Caco-2 (cell line): Measurements from ENCODE around the gene SPATC1L. TPM values are rescaled to one million over a fixed set of nuclear protein-coding genes. Genes with fewer than 3 reads are reported as not detected.

ENCODE experiments used
- BruUV-seq: library from RNA; stranded (reverse); fragments of 400-500 nt; replicated peaks from 2 replicates; lab custom pipeline; 2021; lab: Mats Ljungman, UMichigan
- CTCF ChIA-PET: fragments of 300-600 bp; sonication (Branson Sonifier 250); formaldehyde crosslinking; loops from one replicate; lab custom pipeline; 2022; ENCODE audit warnings: antibody characterized with exemption; lab: Charles Lee
- POLR2A ChIA-PET: fragments of 300-600 bp; sonication (Branson Sonifier 250); formaldehyde crosslinking; loops from one replicate; lab custom pipeline; 2022; ENCODE audit warnings: antibody characterized with exemption; lab: Charles Lee
- DNase-seq, 2 experiments: peaks; one replicate each; pipeline versions ENCODE4 v3.0.0 to v3.0.0-alpha.2; 2020 to 2022
- H3K27me3 ChIP-seq: replicated peaks from 2 replicates; pipeline ENCODE4 v1.6.0; 2011; ENCODE audit warnings: low read length; ENCODE audit not compliant: control insufficient read depth, insufficient read depth
- H3K36me3 ChIP-seq: 2 replicates; pipeline ENCODE4 v1.5.1; 2011; ENCODE audit warnings: low read length; ENCODE audit not compliant: control insufficient read depth, insufficient read depth
- H3K4me1 ChIP-seq: fragments of 250-450 bp; sonication (Bioruptor Pico); 2 replicates; pipeline ENCODE4 v1.5.1; 2020; ENCODE audit warnings: mild to moderate bottlenecking
- H3K4me3 ChIP-seq: 2 replicates; pipeline ENCODE4 v1.5.1; 2011; ENCODE audit warnings: low read depth, mild to moderate bottlenecking, control low read depth, low read length
- H3K9me3 ChIP-seq: fragments of 250-450 bp; sonication (Bioruptor Pico); 2 replicates; pipeline ENCODE4 v1.5.1; 2020; ENCODE audit warnings: mild to moderate bottlenecking, moderate library complexity
- H3K27ac Mint-ChIP-seq: one replicate; pipeline ENCODE4 v1.8.0; 2022; ENCODE audit warnings: mixed read lengths; ENCODE audit not compliant: unreplicated experiment
- H3K27me3 Mint-ChIP-seq: one replicate; pipeline ENCODE4 v1.8.0; 2022; ENCODE audit warnings: mixed read lengths; ENCODE audit not compliant: insufficient read depth, unreplicated experiment
- H3K36me3 Mint-ChIP-seq: one replicate; pipeline ENCODE4 v1.8.0; 2022; ENCODE audit warnings: mild to moderate bottlenecking, mixed read lengths; ENCODE audit not compliant: insufficient read depth, unreplicated experiment
- H3K4me1 Mint-ChIP-seq: one replicate; pipeline ENCODE4 v1.8.0; 2022; ENCODE audit warnings: low read depth, mixed read lengths; ENCODE audit not compliant: unreplicated experiment
- H3K4me3 Mint-ChIP-seq: one replicate; pipeline ENCODE4 v1.8.0; 2022; ENCODE audit warnings: mild to moderate bottlenecking, moderate library complexity, mixed read lengths; ENCODE audit not compliant: unreplicated experiment
- H3K9me3 Mint-ChIP-seq: one replicate; pipeline ENCODE4 v1.8.0; 2022; ENCODE audit warnings: mixed read lengths; ENCODE audit not compliant: unreplicated experiment
- intact Hi-C: fragments of 100-400 bp; cut with micrococcal nuclease; formaldehyde crosslinking; loops from one replicate; pipeline ENCODE4 v1.10.0; 2022; ENCODE audit not compliant: unreplicated experiment
- total RNA-seq: library from RNA; stranded (reverse); gene quantifications from 2 replicates; pipeline ENCODE4 v1.2.3, GENCODE V29; 2022
- TF ChIP-seq, protein P1 (sequence below), 2 experiments: fragments of 200-600 bp in 1 of 2; IDR thresholded peaks; 1 replicate in 1 of 2; 2 replicates in 1 of 2; pipeline versions ENCODE4 v1.5.1 to v1.8.0; 2011 to 2022; ENCODE audit warnings: antibody characterized with exemption in 1 of 2, control low read depth in 1 of 2, inconsistent platforms in 1 of 2, low read depth in 1 of 2, low read length in 1 of 2, mild to moderate bottlenecking in 1 of 2, moderate library complexity in 1 of 2; ENCODE audit not compliant: insufficient read depth in 1 of 2, severe bottlenecking in 1 of 2, unreplicated experiment in 1 of 2

The SPATC1L gene
- total RNA-seq, 1 experiment from 2014 or later = 3.1 TPM

DNA sequence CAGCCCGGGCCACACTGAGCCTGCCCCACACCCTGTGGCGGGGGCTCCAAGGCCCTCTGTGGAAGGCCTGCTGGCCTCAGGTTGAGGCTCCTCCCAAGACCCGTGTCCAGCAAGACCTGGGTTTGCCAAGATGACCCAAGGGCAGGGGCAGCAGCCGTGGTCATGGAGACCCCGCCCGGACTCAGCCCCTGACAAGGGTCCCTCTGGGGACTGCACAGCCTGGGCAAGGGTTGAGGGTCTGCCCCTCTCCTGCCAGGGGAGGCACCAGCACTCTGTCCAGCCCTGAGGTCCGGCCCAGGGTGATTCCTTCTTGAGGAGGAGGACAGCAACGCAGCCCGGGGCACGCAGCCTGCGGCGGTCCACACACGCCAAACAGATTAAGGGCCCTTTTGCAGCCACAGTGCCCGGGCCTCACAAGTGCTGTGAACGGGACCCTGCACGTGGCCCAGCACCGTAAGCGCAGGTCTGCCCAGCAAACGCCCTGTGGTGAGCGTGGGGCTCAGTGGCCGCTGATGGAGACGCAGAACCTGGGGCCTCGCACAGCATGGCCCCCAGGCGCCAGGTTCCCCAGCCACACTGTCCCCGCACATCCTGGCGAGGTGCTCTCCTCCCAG is 3.4 kb downstream of the SPATC1L start:
- no peak for DNase-seq
- H3K4me3 Mint-ChIP-seq = no peak overlapping the region
- H3K27ac Mint-ChIP-seq = no peak overlapping the region
- peaks cover 3% of the 10 kb centered on the region for H3K27me3 Mint-ChIP-seq
- H3K4me1 Mint-ChIP-seq = peaks cover 5% of the 10 kb centered on the region
- intact Hi-C loops = no loop called here
- Histone ChIP-seq H3K9me3 (peaks cover 3% of the 10 kb centered on the region; the same call in 1 of the 2 replicates), H3K36me3 (no peaks in the 10 kb centered on the region), H3K4me3 (no peak overlapping the region), H3K4me1 (no peaks in the 10 kb centered on the region), H3K27me3 (no peaks in the 10 kb centered on the region)
- BruUV-seq = no TSS peak
- ChIA-PET POLR2A (no interaction called here), CTCF (no interaction called here)
- no peaks in the 10 kb centered on the region for H3K36me3 Mint-ChIP-seq
- TF ChIP-seq, protein P1, sequence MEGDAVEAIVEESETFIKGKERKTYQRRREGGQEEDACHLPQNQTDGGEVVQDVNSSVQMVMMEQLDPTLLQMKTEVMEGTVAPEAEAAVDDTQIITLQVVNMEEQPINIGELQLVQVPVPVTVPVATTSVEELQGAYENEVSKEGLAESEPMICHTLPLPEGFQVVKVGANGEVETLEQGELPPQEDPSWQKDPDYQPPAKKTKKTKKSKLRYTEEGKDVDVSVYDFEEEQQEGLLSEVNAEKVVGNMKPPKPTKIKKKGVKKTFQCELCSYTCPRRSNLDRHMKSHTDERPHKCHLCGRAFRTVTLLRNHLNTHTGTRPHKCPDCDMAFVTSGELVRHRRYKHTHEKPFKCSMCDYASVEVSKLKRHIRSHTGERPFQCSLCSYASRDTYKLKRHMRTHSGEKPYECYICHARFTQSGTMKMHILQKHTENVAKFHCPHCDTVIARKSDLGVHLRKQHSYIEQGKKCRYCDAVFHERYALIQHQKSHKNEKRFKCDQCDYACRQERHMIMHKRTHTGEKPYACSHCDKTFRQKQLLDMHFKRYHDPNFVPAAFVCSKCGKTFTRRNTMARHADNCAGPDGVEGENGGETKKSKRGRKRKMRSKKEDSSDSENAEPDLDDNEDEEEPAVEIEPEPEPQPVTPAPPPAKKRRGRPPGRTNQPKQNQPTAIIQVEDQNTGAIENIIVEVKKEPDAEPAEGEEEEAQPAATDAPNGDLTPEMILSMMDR (IDR thresholded peaks at IDR 0.05; ENCODE audit: insufficient read depth in 1 of 2, low read depth in 1 of 2, low read length in 1 of 2, severe bottlenecking in 1 of 2, unreplicated experiment in 1 of 2) = no peak
- peaks cover 18% of the 10 kb centered on the region for H3K9me3 Mint-ChIP-seq

DNA sequence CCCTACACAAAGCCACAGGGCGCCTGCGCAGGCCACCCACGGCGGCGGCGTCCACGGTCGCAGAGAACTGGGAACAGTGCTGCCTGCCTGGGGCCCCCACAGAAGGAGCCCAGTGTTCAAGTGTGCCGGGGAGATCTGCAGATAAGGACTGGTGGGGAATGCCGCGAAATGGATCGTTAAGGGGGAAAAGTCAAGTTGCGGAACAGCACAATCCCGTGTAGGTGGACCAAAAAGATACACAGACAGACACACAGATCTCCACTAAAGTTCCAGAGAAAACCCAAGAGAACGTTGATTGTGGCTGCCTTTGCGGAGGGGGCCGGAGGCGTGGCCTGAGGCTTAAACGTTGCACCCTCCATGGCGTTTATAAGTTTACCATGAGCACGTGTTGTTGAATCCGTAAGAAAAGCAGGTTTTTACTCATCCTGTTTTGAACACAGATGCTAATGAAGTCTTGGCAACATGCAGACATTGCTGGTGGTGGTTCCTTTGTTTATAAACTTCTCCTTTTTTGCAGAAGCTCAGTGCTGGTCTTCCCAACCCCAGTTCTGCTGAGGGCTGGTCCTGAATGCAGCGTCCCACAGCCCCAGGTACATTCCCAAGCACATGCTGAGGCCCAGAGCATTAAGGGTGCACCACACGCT is 4.1 kb downstream of the SPATC1L start:
- Mint-ChIP-seq H3K4me1 (peaks cover 5% of the 10 kb centered on the region), H3K27me3 (peaks cover 6% of the 10 kb centered on the region)
- H3K4me3 ChIP-seq = no peak overlapping the region

GRCh38 chr21:46179708-46180078 is 4.6 kb downstream of the SPATC1L start:
- Mint-ChIP-seq H3K4me3 (no peak overlapping the region), H3K27ac (no peak overlapping the region), H3K27me3 (peaks cover 9% of the 10 kb centered on the region), H3K4me1 (peaks cover under 1% of the 10 kb centered on the region), H3K9me3 (peaks cover 18% of the 10 kb centered on the region), H3K36me3 (no peaks in the 10 kb centered on the region)
- Histone ChIP-seq H3K4me1 (no peaks in the 10 kb centered on the region), H3K9me3 (peaks cover 3% of the 10 kb centered on the region; the same call in 1 of the 2 replicates), H3K27me3 (no peaks in the 10 kb centered on the region), H3K4me3 (no peak overlapping the region), H3K36me3 (no peaks in the 10 kb centered on the region)
- DNase-seq = no peak
- no TSS peak for BruUV-seq
- intact Hi-C loops = no loop called here
- ChIA-PET POLR2A (no interaction called here), CTCF (no interaction called here)
- TF ChIP-seq, protein P1 (IDR thresholded peaks at IDR 0.05; ENCODE audit: insufficient read depth in 1 of 2, low read depth in 1 of 2, low read length in 1 of 2, severe bottlenecking in 1 of 2, unreplicated experiment in 1 of 2) = no peak

More for the DNA sequence above, 4.1 kb downstream of the SPATC1L start:
- TF ChIP-seq, protein P1 (IDR thresholded peaks at IDR 0.05; ENCODE audit: insufficient read depth in 1 of 2, low read depth in 1 of 2, low read length in 1 of 2, severe bottlenecking in 1 of 2, unreplicated experiment in 1 of 2) = no peak
- no peak overlapping the region for H3K4me3 Mint-ChIP-seq
- peaks cover 18% of the 10 kb centered on the region for H3K9me3 Mint-ChIP-seq
- POLR2A ChIA-PET = no interaction called here
- no peaks in the 10 kb centered on the region for H3K27me3 ChIP-seq
- no peak overlapping the region for H3K27ac Mint-ChIP-seq
- intact Hi-C loops = no loop called here
- no peaks in the 10 kb centered on the region for H3K36me3 ChIP-seq
- H3K9me3 ChIP-seq = peaks cover 3% of the 10 kb centered on the region; the same call in 1 of the 2 replicates
- DNase-seq = no peak
- no peaks in the 10 kb centered on the region for H3K36me3 Mint-ChIP-seq
- CTCF ChIA-PET = no interaction called here
- H3K4me1 ChIP-seq = no peaks in the 10 kb centered on the region
- no TSS peak for BruUV-seq
